ENCODE measurements around the gene EFNA5. TPM values are rescaled to one million over a fixed set of nuclear protein-coding genes. Genes with fewer than 3 reads are reported as not detected.

Gene EFNA5
- total and polyA plus RNA-seq, 2 of the 13 experiments (the other 11 are each of a cell fraction or from before 2014, with no cell fraction given): not detected

DNA sequence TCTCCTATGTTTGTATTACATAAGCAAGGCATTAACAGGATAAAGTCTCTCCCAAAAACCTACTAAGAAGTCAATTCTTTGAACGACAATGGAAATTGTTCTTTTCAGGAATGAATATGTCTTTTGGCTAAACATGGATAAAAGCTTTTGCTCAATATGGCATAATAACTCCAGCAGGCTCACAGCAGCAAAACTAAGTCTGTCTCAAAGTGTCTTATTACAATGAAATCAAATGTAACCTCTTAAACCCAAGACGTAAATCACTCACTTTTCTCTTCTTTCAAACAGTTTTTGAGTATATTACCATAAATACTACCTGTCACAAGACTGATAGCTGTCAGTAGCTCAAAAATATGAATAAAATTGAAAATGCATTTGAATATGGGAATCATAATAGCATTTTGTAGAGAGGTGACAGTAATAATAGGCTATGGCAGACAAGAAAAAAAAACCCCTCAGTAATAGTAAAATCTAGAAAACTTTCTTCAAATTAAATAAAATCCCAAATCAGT is 41.7 kb upstream of the EFNA5 start:
- FAIRE-seq (no peak), ATAC-seq (no peak), DNase-seq (ENCODE audit: low spot score) (no peak)
- ChIA-PET CTCF (ENCODE audit: low intra/inter-chr PET ratio, low total read pairs) (no interaction called here), POLR2A (no interaction called here)
- H3K27ac ChIP-seq (ENCODE audit: extremely low read length, insufficient read depth, low read length): no peak overlapping the region
- H3K9ac ChIP-seq (ENCODE audit: insufficient read depth, low read depth, low read length): no peak overlapping the region
- H3K36me3 ChIP-seq (replicated peaks in 1 of 2; ENCODE audit: control insufficient read depth in 1 of 2, insufficient read depth in 2 of 2, low read length in 2 of 2): no peaks in the 10 kb centered on the region
- H3K4me2 ChIP-seq (ENCODE audit: low read depth, low read length): no peak overlapping the region
- intact Hi-C loops (cut with micrococcal nuclease; ENCODE audit: unreplicated experiment) (no loop called here), in situ Hi-C loops (cut with HindIII; ENCODE audit: extremely low pct_ligation_motif_present, low pct_unique_long_range_greater_than_20kb) (no loop called here)
- no peak overlapping the region for H2AFZ ChIP-seq (ENCODE audit: low read length)
- no peak overlapping the region for H3K4me3 ChIP-seq (replicated peaks in 1 of 3; ENCODE audit: insufficient read depth in 1 of 3, low read depth in 2 of 3, low read length in 3 of 3)
- no peaks in the 10 kb centered on the region for H3K4me1 ChIP-seq (ENCODE audit: insufficient read depth, low read length)
- H3K9me3 ChIP-seq (ENCODE audit: low read length): no peaks in the 10 kb centered on the region
- BruUV-seq (replicated peaks): no TSS peak
- no peak for TF ChIP-seq MAFK (conservative IDR thresholded peaks at IDR 0.05 in 1 of 2, IDR thresholded peaks at IDR 0.05 in 1 of 2; ENCODE audit: low read length in 2 of 2)
- TF ChIP-seq ZSCAN21 (CRISPR knock-in tag; IDR thresholded peaks at IDR 0.05; ENCODE audit: borderline replicate concordance): no peak
- no peak for TF ChIP-seq ATAD3A (CRISPR knock-in tag; IDR thresholded peaks at IDR 0.05)
- TF ChIP-seq CBX1 (IDR thresholded peaks at IDR 0.05; ENCODE audit: low read depth): no peak
- no peak for TF ChIP-seq SAP130 (CRISPR knock-in tag; IDR thresholded peaks at IDR 0.05; ENCODE audit: low read depth)
- TF ChIP-seq, protein P1, sequence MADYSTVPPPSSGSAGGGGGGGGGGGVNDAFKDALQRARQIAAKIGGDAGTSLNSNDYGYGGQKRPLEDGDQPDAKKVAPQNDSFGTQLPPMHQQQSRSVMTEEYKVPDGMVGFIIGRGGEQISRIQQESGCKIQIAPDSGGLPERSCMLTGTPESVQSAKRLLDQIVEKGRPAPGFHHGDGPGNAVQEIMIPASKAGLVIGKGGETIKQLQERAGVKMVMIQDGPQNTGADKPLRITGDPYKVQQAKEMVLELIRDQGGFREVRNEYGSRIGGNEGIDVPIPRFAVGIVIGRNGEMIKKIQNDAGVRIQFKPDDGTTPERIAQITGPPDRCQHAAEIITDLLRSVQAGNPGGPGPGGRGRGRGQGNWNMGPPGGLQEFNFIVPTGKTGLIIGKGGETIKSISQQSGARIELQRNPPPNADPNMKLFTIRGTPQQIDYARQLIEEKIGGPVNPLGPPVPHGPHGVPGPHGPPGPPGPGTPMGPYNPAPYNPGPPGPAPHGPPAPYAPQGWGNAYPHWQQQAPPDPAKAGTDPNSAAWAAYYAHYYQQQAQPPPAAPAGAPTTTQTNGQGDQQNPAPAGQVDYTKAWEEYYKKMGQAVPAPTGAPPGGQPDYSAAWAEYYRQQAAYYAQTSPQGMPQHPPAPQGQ (CRISPR knock-in tag; IDR thresholded peaks at IDR 0.05; ENCODE audit: borderline replicate concordance): no peak
- TF ChIP-seq IKZF4 (CRISPR knock-in tag; IDR thresholded peaks at IDR 0.05; ENCODE audit: borderline replicate concordance, low read depth, not compliant biosample characterization): no peak
- TF ChIP-seq TIGD3 (CRISPR knock-in tag; IDR thresholded peaks at IDR 0.05; ENCODE audit: borderline replicate concordance): no peak
- TF ChIP-seq ZNF468 (CRISPR knock-in tag; IDR thresholded peaks at IDR 0.05): no peak
- TF ChIP-seq ZKSCAN5 (CRISPR knock-in tag; IDR thresholded peaks at IDR 0.05): no peak
- TF ChIP-seq, protein P2, sequence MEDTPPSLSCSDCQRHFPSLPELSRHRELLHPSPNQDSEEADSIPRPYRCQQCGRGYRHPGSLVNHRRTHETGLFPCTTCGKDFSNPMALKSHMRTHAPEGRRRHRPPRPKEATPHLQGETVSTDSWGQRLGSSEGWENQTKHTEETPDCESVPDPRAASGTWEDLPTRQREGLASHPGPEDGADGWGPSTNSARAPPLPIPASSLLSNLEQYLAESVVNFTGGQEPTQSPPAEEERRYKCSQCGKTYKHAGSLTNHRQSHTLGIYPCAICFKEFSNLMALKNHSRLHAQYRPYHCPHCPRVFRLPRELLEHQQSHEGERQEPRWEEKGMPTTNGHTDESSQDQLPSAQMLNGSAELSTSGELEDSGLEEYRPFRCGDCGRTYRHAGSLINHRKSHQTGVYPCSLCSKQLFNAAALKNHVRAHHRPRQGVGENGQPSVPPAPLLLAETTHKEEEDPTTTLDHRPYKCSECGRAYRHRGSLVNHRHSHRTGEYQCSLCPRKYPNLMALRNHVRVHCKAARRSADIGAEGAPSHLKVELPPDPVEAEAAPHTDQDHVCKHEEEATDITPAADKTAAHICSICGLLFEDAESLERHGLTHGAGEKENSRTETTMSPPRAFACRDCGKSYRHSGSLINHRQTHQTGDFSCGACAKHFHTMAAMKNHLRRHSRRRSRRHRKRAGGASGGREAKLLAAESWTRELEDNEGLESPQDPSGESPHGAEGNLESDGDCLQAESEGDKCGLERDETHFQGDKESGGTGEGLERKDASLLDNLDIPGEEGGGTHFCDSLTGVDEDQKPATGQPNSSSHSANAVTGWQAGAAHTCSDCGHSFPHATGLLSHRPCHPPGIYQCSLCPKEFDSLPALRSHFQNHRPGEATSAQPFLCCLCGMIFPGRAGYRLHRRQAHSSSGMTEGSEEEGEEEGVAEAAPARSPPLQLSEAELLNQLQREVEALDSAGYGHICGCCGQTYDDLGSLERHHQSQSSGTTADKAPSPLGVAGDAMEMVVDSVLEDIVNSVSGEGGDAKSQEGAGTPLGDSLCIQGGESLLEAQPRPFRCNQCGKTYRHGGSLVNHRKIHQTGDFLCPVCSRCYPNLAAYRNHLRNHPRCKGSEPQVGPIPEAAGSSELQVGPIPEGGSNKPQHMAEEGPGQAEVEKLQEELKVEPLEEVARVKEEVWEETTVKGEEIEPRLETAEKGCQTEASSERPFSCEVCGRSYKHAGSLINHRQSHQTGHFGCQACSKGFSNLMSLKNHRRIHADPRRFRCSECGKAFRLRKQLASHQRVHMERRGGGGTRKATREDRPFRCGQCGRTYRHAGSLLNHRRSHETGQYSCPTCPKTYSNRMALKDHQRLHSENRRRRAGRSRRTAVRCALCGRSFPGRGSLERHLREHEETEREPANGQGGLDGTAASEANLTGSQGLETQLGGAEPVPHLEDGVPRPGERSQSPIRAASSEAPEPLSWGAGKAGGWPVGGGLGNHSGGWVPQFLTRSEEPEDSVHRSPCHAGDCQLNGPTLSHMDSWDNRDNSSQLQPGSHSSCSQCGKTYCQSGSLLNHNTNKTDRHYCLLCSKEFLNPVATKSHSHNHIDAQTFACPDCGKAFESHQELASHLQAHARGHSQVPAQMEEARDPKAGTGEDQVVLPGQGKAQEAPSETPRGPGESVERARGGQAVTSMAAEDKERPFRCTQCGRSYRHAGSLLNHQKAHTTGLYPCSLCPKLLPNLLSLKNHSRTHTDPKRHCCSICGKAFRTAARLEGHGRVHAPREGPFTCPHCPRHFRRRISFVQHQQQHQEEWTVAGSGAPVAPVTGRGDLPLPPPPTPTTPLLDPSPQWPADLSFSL (CRISPR knock-in tag; IDR thresholded peaks at IDR 0.05): no peak
- no peak for TF ChIP-seq ZKSCAN1 (IDR thresholded peaks at IDR 0.05; ENCODE audit: low read length)
- TF ChIP-seq MTA1 (CRISPR knock-in tag; IDR thresholded peaks at IDR 0.05; ENCODE audit: borderline replicate concordance): no peak
- WGBS (ENCODE audit: low lambda C conversion rate): 33% methylated on average over 2 of the region's 2 CpGs
- no peaks in the 10 kb centered on the region for H4K20me1 ChIP-seq (ENCODE audit: insufficient read depth, low read length)
- no peaks in the 10 kb centered on the region for H3K79me2 ChIP-seq (ENCODE audit: insufficient read depth, low read length)
- H3K27me3 ChIP-seq (ENCODE audit: control insufficient read depth in 1 of 2, insufficient read depth in 2 of 2, low read length in 2 of 2): no peaks in the 10 kb centered on the region

Measured in HepG2 (cell line).